Fibroblast of mammary gland (primary cell): ENCODE data around the gene RNF217.

Experiments
- DNase-seq: peaks from one replicate; pipeline ENCODE4 v3.0.0-alpha.2; 2010; ENCODE audit warnings: low read depth
- H3K4me3 ChIP-seq: 2 replicates; pipeline ENCODE4 v1.5.1; 2011; ENCODE audit warnings: low read depth, mild to moderate bottlenecking, low read length, moderate library complexity; ENCODE audit not compliant: control insufficient read depth
- TF ChIP-seq, protein P1 (sequence below): conservative IDR thresholded peaks from 2 replicates; pipeline ENCODE4 v1.5.1; 2011; ENCODE audit warnings: low read depth, low read length, inconsistent platforms; ENCODE audit not compliant: control insufficient read depth, insufficient read depth

Gene RNF217

DNA sequence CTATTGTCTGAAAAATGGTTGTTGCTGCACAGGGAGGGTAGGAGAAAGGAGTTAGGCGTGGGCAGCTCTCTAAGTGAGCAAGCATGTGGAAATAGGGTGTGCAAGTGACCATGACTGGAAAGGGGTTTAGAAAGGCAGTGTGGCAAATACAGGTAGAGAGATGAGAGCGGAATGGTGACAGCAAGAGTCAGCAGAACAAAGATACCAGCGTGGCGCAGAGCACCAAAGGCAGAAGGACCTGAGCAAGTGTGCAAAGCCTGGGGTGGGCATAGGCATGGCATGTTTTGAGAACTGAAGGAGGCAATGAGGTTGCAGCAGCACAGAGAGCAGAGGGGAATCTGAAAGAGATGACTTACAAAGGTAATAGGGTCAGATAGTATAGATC is 17.0 kb downstream of the RNF217 start:
- TF ChIP-seq, protein P1, sequence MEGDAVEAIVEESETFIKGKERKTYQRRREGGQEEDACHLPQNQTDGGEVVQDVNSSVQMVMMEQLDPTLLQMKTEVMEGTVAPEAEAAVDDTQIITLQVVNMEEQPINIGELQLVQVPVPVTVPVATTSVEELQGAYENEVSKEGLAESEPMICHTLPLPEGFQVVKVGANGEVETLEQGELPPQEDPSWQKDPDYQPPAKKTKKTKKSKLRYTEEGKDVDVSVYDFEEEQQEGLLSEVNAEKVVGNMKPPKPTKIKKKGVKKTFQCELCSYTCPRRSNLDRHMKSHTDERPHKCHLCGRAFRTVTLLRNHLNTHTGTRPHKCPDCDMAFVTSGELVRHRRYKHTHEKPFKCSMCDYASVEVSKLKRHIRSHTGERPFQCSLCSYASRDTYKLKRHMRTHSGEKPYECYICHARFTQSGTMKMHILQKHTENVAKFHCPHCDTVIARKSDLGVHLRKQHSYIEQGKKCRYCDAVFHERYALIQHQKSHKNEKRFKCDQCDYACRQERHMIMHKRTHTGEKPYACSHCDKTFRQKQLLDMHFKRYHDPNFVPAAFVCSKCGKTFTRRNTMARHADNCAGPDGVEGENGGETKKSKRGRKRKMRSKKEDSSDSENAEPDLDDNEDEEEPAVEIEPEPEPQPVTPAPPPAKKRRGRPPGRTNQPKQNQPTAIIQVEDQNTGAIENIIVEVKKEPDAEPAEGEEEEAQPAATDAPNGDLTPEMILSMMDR = no peak
- H3K4me3 ChIP-seq = no peak overlapping the region
- no peak for DNase-seq

DNA sequence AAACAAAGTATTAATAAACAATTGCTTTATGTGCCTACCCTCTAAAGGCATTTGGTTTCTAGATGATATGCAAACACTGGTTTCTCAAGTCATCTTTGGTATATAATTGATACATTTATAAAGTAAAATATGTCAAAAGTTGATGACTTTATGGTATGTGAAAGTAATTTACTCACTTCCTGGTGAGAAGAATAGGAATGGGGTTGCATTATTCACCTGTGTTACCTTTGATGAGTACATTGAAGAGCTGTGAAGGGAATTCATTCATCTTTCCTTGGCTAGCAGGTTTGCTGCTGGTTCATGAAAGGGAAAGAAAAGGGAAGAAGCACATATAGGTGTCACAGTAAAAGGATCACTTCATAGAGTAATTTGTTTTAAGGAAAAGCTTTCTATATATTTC is 20.4 kb downstream of the RNF217 start:
- H3K4me3 ChIP-seq = no peak overlapping the region
- DNase-seq = no peak
- TF ChIP-seq, protein P1 = no peak

DNA sequence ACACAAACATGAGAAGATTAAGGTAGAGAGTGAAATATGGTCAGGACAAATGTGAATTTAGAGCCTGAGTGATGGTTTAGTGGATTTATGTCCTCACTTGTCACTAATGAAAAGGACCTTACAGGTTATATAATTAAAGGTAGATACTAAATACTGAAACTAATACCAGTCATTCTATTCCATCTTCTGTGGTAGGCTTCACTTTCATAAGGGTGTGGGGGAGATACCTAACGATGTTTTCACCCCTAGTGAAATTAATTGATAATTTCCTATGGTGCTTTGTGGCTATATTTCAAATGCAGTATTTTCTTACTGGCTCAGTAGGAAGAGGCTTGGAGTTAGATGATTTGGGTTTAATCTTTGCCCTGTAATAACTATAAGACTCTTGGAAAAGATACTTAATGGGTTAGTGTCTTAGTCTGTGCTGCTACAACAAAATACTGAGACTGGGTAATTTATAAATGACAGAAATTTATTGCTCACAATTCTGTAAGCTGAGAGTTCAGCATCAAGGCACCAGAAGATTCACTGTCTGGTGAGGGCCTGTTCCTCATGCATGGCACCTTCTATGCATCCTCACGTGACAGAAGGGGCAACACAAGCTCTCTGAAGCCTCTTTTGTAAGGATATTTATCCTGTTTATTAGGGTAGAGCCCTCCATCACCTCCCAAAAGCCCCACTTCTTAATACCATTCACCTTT is 21.3 kb downstream of the RNF217 start:
- no peak for DNase-seq
- TF ChIP-seq, protein P1 = no peak
- H3K4me3 ChIP-seq = no peak overlapping the region

DNA sequence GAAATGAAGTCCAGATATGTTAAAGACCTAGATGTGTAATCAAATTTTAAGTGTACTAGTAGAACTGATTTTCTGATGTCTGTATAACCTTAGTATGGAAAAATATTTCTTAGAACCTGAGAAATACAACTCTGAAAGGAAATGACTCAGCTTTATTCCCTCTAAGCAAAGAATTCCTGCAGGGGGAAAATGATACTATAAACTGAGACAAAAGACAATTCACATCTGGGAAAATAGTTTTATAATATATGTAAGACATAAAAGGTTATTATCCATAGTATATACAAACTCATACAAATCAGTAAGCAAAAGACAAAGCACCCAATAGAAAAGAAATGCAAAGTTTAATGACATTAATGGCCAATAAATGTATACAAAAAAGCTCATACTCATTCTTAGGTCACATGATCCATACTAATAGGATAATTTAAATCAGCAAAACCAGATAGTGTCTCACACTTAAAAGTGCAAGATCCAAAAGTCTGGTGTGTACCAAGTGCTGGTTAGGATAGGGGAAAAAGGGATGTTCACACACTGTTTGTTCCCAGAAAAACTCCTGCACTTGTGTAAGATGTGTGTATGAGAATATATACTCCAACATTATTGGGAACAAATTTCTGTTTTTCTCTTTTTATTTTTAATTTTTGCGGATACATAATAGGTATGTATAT is 22.6 kb downstream of the RNF217 start:
- no peak overlapping the region for H3K4me3 ChIP-seq
- TF ChIP-seq, protein P1 = no peak
- DNase-seq = no peak

DNA sequence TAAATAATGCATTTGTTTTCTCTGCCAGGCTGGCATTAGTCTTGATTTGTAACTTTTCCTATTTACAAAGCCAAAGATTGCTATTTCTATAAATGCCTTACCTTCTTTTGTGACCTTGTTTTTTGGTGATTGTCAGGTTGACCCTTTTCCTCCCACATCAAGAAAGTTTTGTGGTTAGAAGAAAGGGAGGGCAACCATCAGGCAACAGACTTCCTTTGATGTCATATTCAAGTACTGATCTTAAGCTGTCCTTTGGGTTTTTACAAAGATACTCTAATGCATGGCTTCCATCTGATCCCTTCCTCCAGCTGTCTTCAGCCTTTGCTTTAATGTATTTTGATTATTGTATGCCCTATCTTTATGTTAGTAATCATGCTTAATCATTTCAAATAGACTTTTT is 23.9 kb downstream of the RNF217 start:
- DNase-seq = no peak
- TF ChIP-seq, protein P1 = no peak
- no peak overlapping the region for H3K4me3 ChIP-seq

DNA sequence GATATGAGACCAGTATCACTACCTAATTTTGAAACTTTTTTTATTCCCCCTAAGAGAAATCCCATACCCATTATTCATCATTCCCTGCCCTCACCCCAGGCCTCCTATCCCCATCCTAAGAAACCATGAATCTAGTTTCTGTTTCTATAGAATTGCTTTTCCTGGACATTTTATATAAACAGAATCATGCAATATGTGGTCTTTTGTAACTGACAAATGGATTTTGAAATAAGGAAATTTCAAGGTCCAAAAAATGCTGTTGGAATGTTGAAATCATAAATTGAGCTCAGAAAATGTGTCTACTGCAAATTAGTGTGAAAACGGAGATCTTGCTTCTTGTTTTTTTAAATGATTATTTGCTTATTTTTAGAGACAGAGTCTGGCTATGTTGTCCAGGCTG is 25.1 kb downstream of the RNF217 start:
- no peak overlapping the region for H3K4me3 ChIP-seq
- DNase-seq = no peak
- TF ChIP-seq, protein P1 = no peak
